NOMO-1 treated with DMSO at 0.1 percent for 48 hours (cell line): ENCODE results near the gene SNRPD2.
"Not testable (repeated sequence)": the region's sequence is repeated elsewhere in the genome, so short reads cannot be mapped to it uniquely, and the experiment has no call there.

Experiments used
- DNase-seq: peaks from one replicate; lab custom pipeline; 2025; ENCODE audit not compliant: unreplicated experiment; lab: John Stamatoyannopoulos, UW

Gene SNRPD2

GRCh38 chr19:45691516-45692186 lies at the start of gene SNRPD2:
Gene SNRPD2, minus strand, starts transcription at chr19:45691953. Its CDS starts 65 bp downstream, at chr19:45691888.
- peak; percentile 94 for DNase-seq

DNA sequence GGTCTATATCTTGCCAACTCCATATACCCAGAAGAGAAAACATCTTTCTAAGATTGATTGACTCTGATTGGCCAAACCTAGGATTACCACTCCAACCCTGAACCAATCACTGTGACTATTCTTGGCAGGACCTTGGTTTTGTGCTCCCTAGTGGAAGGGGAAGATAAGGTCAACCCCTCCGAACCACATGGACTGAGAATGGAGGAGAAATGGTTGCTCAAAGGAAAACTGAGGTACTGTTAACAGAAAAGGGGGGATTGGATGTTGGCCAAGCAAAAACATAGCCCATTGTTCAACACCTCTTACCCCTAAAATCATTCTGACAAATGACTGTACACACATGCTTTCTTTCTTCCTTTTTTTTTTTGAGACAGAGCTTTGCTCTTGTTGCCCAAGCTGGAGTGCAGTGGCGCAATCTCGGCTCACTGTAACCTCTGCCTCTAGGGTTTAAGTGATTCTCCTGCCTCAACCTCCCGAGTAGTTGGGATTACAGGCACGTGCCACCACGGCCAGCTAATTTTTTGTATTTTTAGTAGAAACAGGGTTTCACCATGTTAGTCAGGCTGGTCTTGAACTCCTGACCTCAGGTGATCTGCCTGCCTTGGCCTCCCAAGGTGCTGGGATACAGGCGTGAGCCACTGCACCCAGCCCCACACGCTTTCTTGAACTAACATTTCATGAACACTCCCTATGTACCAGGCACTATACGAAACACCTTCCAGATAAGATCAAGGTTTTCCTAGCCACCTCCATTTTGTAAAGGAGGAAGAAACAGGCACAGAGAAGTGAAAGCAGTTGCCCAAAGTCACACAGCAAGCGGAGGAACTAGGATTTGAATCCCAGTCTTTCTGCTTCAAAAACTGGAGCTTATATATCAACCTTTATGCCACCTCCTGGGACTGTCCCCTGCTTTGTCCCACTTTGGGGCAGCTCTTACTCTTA lies 48.0 kb upstream of the SNRPD2 start:
- peak; percentile 76 for DNase-seq

DNA sequence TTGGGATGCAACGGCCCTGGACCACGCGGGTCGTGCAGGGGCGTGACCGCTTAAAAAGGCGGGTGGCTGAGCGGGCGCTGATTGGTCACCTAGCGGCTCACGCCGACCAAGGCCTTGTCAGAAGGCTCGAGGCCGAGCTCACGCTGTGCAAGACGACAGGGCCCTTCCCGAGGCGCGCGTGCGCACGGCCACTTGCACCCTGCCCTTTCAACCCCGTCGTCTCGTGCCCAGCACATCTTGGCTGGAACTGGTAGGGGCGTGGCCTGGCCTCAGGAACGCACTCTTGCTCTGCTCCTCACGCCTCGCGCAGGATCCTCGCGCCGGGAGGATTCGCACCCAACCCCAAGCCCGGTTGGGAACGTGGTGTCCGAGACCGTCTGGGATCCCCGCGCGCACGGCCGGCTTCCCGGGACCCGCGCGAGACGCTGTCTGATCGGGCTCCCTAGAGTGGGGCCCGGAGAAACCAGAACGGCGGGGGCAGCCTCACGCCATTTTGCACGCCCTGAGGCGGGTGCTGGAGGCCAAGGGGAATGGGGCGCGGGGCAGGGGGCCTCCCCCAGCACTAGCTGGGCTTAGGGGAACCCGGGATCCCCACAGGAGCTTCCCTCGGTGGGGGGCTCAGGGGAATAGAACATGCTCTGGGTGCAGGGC lies 41.5 kb upstream of the SNRPD2 start, which contains the start of gene MEIOSIN:
TSS of gene MEIOSIN (plus strand) at position 280 of the 651 bp plus-strand sequence. CDS start 1,938 bp downstream, outside the sequence.
- DNase-seq, result no peak

GRCh38 chr19:45730368-45731288 lies 38.9 kb upstream of the SNRPD2 start, which contains the start of gene FBXO46:
Gene FBXO46, minus strand, starts transcription at chr19:45730896. Its CDS starts 17,401 bp downstream, at chr19:45713495.
- peak; percentile 98 for DNase-seq

- DNase-seq, result peak; percentile 11
Observed at GRCh38 chr19:45729800-45730290, 38.1 kb upstream of the SNRPD2 start.

DNA sequence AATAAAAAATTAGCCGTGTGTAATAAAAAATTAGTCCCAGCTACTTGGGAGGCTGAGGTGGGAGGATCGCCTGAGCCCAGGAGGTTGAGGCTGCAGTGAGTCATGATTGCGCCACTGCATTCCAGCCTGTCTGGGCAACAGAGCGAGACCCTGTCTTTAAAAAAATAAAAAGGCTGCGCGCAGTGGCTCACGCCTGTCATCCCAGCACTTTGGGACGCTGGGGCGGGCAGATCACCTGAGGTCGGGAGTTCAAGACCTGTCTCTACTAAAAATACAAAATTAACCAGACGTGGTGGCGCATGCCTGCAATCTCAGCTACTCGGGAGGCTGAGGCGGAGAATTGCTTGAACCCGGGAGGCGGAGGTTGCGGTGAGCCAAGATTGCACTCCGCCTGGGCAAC lies 36.9 kb upstream of the SNRPD2 start:
- DNase-seq, result not testable (repeated sequence)

GRCh38 chr19:45720065-45720464 lies 28.3 kb upstream of the SNRPD2 start:
- not testable (repeated sequence) for DNase-seq

DNA sequence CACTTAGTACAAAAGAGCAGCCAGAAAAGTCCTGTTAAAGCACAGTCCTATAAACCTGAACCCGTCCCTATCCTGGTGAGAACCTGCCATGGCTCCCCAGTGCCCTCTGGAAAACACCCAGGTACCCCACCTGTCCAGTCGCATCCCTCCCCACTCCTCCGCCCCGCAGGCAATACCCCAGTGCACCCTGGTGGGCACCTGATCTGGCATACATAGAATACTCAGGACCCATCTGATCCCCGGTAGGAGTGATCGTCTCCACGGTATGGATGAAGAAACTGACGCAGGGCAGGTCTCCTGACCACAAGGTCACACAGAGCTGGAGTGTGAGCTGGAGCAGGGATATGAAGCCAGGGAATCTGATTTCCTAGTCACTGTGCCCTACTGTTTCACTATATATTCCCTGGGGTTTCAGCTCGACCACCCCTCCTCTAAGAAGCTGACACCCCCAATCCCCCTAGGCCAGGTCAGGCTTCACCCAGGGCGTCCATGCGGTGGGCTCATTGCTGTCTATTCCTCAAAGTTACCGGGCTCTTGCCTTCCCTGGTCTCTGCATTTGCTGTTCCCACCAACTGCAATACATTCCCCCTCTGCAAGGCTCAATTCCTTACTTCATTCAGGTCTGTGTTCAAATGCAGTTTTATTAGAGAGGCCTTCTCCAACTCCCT lies 26.4 kb upstream of the SNRPD2 start:
- DNase-seq, result no peak

- peak; percentile 100 for DNase-seq
Observed at GRCh38 chr19:45717131-45717982, 25.6 kb upstream of the SNRPD2 start.

DNA sequence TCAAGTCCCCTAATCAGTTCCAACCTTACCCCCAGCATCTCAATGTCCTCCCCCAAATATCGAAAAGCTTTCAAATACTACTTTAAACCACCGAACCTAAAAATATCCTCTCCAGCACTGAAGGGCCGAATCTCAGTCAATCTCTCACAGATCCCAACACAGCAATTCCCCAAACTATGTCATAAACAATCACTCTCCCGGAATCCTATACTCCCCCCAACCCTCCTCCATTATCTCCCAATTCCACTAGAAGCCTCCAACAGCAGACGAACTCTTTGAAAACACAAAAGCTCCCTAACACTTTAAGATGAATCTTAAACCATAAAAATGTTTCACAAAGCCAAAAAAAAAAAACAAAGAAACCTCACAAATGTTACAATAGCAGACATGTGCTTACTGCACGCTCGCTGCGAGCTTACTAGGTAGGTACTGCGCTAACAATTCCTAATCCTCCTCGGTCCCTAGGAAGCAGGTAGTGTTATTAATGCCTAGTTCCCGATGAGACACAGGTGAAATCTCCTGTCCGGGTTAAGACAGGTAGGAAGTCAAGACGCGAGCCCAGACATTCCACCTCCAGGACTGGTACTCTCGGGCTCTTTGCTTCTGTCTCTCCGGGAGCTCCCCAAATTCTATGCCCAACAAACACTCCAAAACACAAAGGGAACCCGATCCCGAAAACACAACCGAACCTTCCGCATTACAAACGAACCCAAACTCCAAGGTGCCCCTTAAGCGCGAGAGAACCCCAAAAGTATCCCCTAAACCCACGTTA lies 24.8 kb upstream of the SNRPD2 start:
- DNase-seq, result peak; percentile 11

DNA sequence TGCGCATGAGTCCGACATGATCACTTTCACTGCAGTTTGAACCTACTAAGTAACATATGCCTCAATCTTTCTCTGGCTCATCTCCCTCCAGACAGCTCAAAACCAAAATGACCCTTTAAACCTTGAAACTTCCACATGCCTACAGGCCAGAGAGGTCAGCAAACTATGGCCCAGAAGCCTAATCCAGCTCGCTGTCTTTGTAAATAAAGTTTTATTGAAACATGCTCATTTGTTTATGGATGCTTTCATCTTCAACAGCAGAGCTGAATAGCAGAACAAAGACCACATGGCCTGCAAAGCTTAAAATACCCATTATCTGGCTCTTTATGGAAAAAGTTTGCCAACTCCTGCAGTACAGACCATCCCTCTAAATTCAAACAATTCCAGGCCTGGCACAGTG lies 23.4 kb upstream of the SNRPD2 start:
- no peak for DNase-seq

DNA sequence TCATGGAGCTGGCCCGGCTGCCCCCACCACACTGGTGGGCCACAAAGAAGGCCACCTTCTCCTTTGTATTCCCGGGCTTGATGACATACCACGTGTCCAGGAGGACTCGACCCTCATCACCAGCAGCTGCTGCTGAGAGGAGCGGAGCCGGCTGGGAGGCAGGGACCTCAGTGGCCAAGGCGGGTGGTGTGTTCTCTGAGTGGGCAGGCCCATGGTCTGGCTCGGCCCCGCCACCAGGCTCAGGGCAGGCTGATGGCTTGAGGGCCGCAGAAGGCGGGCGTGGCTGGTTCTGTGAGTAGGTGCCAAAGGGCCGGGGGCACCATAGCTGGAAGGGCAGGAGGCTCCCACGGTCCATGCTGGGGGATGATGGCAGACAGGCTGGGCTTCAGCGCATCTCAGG lies 21.4 kb upstream of the SNRPD2 start:
- no peak for DNase-seq

DNA sequence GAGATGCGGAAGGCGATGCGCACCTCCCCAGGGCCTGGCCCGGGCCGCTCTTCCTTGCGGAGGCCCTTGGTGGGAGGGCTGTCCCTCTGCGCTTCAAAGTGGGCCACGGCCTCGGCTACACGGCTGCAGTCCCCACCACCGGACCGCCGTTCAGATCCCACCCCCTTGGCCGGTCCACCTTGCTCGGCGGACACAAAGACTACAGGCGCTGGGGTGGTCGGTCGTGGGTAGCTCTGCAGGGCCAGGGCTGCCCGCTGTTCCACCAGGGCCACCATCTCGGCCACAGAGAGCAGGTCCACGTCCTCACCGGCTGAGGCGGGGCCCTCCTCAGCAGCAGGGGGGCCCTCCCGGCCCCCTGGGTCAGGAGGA lies 20.9 kb upstream of the SNRPD2 start:
- DNase-seq, result no peak

DNA sequence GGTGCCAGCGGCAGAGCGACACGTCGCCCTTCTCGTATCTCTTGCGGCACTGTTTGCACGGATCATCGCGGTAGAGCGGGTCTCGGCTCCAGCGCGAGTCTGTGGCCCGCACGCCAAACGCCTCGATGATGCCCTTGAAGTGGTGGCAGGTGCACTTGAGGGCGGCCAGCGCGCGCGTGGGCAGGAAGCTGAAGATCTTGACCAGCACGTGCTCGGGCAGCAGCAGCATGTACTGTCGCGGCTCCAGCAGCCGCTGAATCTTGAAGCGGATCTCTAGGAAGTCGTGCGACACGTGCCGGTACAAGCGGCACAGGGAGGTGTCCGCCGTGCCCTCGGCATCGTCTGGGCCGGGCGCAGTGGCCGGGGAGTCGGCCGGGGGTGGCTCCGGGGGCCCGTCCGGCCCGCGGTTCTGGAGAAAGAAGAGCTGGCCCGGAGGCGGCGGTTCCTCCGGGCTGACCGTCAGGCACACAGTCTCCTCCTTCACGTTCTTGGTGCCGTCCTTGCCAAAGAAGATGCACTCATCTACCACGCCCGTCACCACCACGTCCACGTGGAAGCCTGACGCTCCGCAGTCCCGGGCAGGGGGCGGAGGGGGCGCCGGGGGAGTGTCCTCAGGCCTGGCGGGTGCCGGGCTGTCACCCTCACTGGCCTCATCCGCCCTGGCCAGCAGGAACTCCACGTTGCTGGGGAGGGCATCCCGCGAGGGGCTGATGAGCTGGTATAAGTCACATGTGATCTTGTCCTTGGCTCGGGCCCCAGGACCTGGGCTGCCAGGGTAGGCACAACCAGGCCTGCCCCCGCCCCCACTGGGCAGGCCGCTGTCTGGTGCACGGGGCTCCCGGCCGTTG lies 20.3 kb upstream of the SNRPD2 start:
- no peak for DNase-seq

DNA sequence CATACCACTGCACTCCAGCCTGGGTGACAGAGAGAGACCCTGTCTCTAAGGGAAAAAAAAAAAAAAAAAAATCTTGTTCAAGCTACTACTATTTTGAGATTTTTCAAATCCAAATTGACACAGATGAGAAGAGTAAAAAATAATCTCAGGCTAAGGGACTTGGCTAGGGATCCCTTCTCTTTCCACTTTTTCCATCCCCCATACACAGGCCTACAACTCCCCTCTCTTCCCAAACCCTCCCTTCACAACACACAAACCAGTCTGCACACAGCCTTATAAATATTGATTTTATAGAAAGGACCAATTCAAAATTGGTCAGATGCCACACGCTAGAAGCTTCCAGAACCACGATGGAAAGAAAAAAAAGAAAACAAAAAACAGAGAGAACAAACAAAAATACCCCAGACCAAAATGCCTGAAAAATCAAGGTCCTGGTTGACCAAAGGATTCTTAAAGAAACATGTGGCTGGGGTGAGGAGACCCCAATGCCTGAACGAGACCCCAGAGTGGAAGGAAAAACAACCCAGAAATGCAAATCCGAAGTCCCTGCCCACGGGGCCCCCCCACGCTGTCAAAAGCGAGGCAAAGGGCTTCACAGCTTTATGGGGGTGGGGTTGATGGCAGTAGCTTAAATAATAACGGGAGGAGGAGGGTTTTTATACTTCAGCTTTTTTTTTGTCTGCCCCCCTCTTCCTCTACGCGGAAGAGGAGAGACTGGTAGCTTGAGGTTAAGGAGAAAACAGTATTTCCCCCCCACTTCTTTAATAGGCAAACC lies 18.8 kb upstream of the SNRPD2 start:
- no peak for DNase-seq

DNA sequence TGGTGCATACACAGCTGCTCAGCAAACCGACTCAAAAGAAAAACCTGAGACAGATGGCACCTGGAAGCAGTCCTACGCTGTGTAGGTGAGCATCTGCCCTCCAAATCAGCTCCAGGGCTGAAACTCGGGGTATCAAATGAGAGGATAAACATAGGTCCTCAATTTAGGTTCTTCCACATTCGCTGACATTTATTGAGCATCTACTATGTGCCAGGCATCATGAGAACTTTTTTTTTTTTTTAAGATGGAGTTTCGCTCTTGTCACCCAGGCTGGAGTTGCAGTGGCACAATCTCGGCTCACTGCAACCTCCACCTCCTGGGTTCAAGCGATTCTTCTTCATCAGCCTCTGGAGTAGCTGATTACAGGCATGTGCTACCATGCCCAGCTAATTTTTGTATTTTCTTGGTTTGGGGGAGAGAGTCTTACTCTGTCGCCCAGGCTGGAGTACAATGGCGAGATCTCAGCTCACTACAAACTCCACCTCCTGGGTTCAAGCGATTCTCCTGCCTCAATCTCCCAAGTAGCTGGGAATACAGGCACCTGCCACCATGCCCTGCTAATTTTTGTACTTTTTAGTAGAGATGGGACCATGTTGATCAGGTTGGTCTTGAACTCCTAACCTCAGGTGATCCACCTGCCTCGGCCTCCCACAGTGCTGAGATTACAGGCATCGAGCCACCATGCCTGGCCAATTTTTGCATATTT lies 14.1 kb upstream of the SNRPD2 start:
- no peak for DNase-seq
